A549 (cell line): ENCODE measurements around the gene TNFSF11. TPM values are rescaled to one million over a fixed set of nuclear protein-coding genes. Genes with fewer than 3 reads are reported as not detected.

Source experiments
- ATAC-seq, 2 experiments: fragments of 200-7000 bp in 1 of 2; fragments of >200 bp in 1 of 2; cut with Nextera tagmentation in 1 of 2; cut with Tn5 transposase in 1 of 2; 3 replicates each; pipeline versions ENCODE4 v1.8.0 to v1.9.1; 2018 to 2020; ENCODE audit warnings: mild to moderate bottlenecking in 1 of 2, moderate library complexity in 1 of 2
- CTCF ChIA-PET: fragments of 300-600 bp; sonication (Branson Sonifier 250); formaldehyde crosslinking; extraction: SDS; loops from one replicate; lab custom pipeline; 2021; ENCODE audit warnings: antibody characterized with exemption, inconsistent platforms; lab: Yijun Ruan, JAX
- POLR2A ChIA-PET: fragments of 350-600 bp; formaldehyde crosslinking; extraction: SDS; loops from one replicate; lab custom pipeline; 2021; ENCODE audit warnings: antibody characterized with exemption, inconsistent platforms; lab: Yijun Ruan, JAX
- DNase-seq, 2 experiments: peaks; one replicate each; pipeline versions ENCODE4 v3.0.0 to v3.0.0-alpha.2; 2011 to 2016; ENCODE audit warnings: low read depth in 1 of 2, low spot score in 1 of 2
- FAIRE-seq: peaks from 2 replicates; lab custom pipeline; 2011; peaks lifted over from hg19 to GRCh38; lab: Jason Lieb, UNC
- H3K27ac ChIP-seq, 2 experiments: fragments of >200 bp; sonication (Bioruptor Twin); formaldehyde crosslinking; 3 replicates each; pipeline ENCODE4 v1.5.1; 2016 to 2017
- H3K4me1 ChIP-seq: fragments of >200 bp; sonication (Bioruptor Twin); formaldehyde crosslinking; 3 replicates; pipeline ENCODE4 v1.6.1; 2016
- H3K4me2 ChIP-seq: fragments of >200 bp; sonication (Bioruptor Twin); formaldehyde crosslinking; 3 replicates; pipeline ENCODE4 v1.6.1; 2016
- H3K4me3 ChIP-seq: fragments of >200 bp; sonication (Bioruptor Twin); formaldehyde crosslinking; 3 replicates; pipeline ENCODE4 v1.5.1; 2016
- H3K9me3 ChIP-seq: fragments of >200 bp; sonication (Bioruptor Twin); formaldehyde crosslinking; 3 replicates; pipeline ENCODE4 v1.6.1; 2016
- ATOH8 ChIP-seq: fragments of 250-450 bp; sonication (Bioruptor Pico); IDR thresholded peaks from 2 replicates; pipeline ENCODE4 v1.5.0; 2020; ENCODE audit warnings: low read depth, mild to moderate bottlenecking, moderate library complexity
- BCL3 ChIP-seq: fragments of >200 bp; sonication (Bioruptor Twin); formaldehyde crosslinking; IDR thresholded peaks from 3 replicates; pipeline ENCODE4 v1.6.1; 2016
- EHF ChIP-seq: fragments of 250-450 bp; sonication (Bioruptor Pico); IDR thresholded peaks from 2 replicates; pipeline ENCODE4 v1.5.0; 2020; ENCODE audit warnings: mild to moderate bottlenecking
- FOXS1 ChIP-seq: fragments of 250-450 bp; sonication (Bioruptor Pico); IDR thresholded peaks from 2 replicates; pipeline ENCODE4 v1.5.0; 2020; ENCODE audit warnings: mild to moderate bottlenecking, moderate library complexity
- HEYL ChIP-seq: fragments of 250-450 bp; sonication (Bioruptor Pico); IDR thresholded peaks from 2 replicates; pipeline ENCODE4 v1.8.0; 2021; ENCODE audit warnings: mild to moderate bottlenecking, moderate library complexity
- HOXA7 ChIP-seq: fragments of 250-450 bp; sonication (Bioruptor Pico); IDR thresholded peaks from 2 replicates; pipeline ENCODE4 v1.5.0; 2020; ENCODE audit warnings: mild to moderate bottlenecking, moderate library complexity
- JUNB ChIP-seq: fragments of >200 bp; sonication (Bioruptor Twin); formaldehyde crosslinking; IDR thresholded peaks from 2 replicates; pipeline ENCODE4 v1.6.1; 2016
- KDM1A ChIP-seq: fragments of 200-600 bp; sonication (generic); IDR thresholded peaks from 2 replicates; pipeline ENCODE4 v1.6.1; 2016; ENCODE audit warnings: low read depth, mild to moderate bottlenecking
- MYC ChIP-seq: IDR thresholded peaks from 2 replicates; pipeline ENCODE4 v1.6.1; 2012; ENCODE audit warnings: mild to moderate bottlenecking, inconsistent platforms, low read length, improper control_type of control experiment, borderline replicate concordance
- NFE2L2 ChIP-seq: fragments of 150-350 bp; conservative IDR thresholded peaks from 2 replicates; pipeline ENCODE4 v1.6.1; 2014; ENCODE audit warnings: low read length
- NPAS2 ChIP-seq: fragments of 250-450 bp; sonication (Bioruptor Pico); IDR thresholded peaks from 2 replicates; pipeline ENCODE4 v1.8.0; 2022; ENCODE audit warnings: mild to moderate bottlenecking, moderate library complexity, borderline replicate concordance
- PHF8 ChIP-seq: fragments of 200-600 bp; sonication (generic); IDR thresholded peaks from 2 replicates; pipeline ENCODE4 v1.6.1; 2016; ENCODE audit warnings: low read depth, mild to moderate bottlenecking, antibody characterized with exemption, moderate library complexity, borderline replicate concordance
- RAD21 ChIP-seq, 2 experiments: fragments of >200 bp in 1 of 2; sonication (Bioruptor Twin) in 1 of 2; formaldehyde crosslinking in 1 of 2; IDR thresholded peaks in 1 of 2; conservative IDR thresholded peaks in 1 of 2; 2 replicates in 1 of 2; 3 replicates in 1 of 2; pipeline ENCODE4 v1.6.1; 2012 to 2018; ENCODE audit warnings: inconsistent platforms in 1 of 2
- RARB ChIP-seq: fragments of 250-450 bp; sonication (Bioruptor Pico); IDR thresholded peaks from 2 replicates; pipeline ENCODE4 v1.8.0; 2021; ENCODE audit warnings: mild to moderate bottlenecking, moderate library complexity
- TP53 ChIP-seq: fragments of 250-450 bp; sonication (Bioruptor Pico); IDR thresholded peaks from 2 replicates; pipeline ENCODE4 v1.5.0; 2021; ENCODE audit warnings: mild to moderate bottlenecking, moderate library complexity
- ZC3H11A ChIP-seq: fragments of 450-650 bp; IDR thresholded peaks from 2 replicates; pipeline ENCODE4 v1.6.1; 2014; ENCODE audit warnings: antibody characterized with exemption, mild to moderate bottlenecking
- WGBS: methylation state at CpG from one replicate; pipeline ENCODE4 v1.1.6; 2017; ENCODE audit errors: missing lambda C conversion rate; 5-methylcytosine and 5-hydroxymethylcytosine counted together
- polyA plus RNA-seq, 4 experiments: library from polyadenylated mRNA; depleted of rRNA in 3 of 4; stranded (reverse); fragments of >200 nt; fragmentation: RNase III in 1 of 4; extraction: RNeasy Plus Mini Kit Qiagen cat#74134 plus additional on column Dnase treatment in 1 of 4; gene quantifications; 2 replicates in 3 of 4; 3 replicates in 1 of 4; pipeline ENCODE4 v1.2.3, GENCODE V29; 2011 to 2017
- TF ChIP-seq, protein P1 (sequence below): IDR thresholded peaks from 2 replicates; pipeline ENCODE4 v1.6.1; 2012; ENCODE audit warnings: low read depth, borderline replicate concordance
- TF ChIP-seq, protein P2 (sequence below): fragments of 200-600 bp; sonication (generic); IDR thresholded peaks from 2 replicates; pipeline ENCODE4 v1.6.1; 2016; ENCODE audit warnings: antibody characterized with exemption, mild to moderate bottlenecking, moderate library complexity
- TF ChIP-seq, protein P3 (sequence below): fragments of 250-450 bp; sonication (Bioruptor Pico); IDR thresholded peaks from 2 replicates; pipeline ENCODE4 v1.5.0; 2021; ENCODE audit warnings: mild to moderate bottlenecking, moderate library complexity, borderline replicate concordance

TNFSF11 gene
- polyA plus RNA-seq, 2 of the 4 experiments (the other 2 are of a cell fraction), result not detected

DNA sequence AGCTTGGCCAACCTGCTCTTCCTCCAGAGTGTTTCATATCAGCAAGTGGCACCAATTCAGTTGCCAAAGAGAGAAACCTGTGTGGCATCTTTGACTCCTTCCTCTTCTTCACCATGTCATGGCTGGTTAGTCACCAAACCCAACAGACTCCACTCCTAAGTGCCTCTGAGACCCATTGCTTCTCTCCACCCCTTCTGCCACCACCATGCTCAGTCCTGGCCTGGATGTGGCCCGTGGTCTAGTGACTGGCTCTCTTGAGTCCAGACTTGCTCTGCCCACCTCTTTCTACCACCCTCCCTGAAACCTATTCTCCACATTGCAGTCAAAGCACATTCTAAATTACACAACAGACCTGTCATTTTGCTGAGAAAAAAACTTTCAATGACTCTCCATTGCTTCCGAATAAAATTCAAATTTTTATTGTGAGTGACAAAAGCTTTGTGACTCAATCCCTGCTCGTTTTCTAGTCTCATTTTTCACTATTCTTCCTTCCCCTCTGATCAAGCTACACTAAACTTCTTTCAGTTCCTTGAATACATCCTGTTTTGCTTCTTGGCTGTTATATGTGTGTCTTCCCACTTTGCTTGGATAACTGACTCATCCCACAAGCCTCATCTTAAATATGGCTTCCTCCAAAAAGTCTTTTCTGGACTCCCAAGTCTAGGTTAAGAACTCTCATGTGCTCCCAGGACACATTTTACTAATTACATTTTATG, 12.0 kb upstream of the TNFSF11 start:
- no peak overlapping the region for H3K27ac ChIP-seq
- POLR2A ChIA-PET, result no interaction called here
- no peak for DNase-seq
- WGBS, result 29% methylated on average over 3 of the region's 3 CpGs
- no peak for ATAC-seq
- H3K4me2 ChIP-seq, result no peak overlapping the region
- no peaks in the 10 kb centered on the region for H3K9me3 ChIP-seq
- H3K4me3 ChIP-seq, result no peak overlapping the region
- CTCF ChIA-PET, result no interaction called here
- no peak for FAIRE-seq
- TF ChIP-seq JUNB, result no peak
- no peak for TF ChIP-seq MYC
- no peak for TF ChIP-seq ZC3H11A
- TF ChIP-seq TP53, result no peak
- TF ChIP-seq HEYL (CRISPR knock-in tag), result no peak
- no peak for TF ChIP-seq ATOH8 (CRISPR knock-in tag)
- no peak for TF ChIP-seq NFE2L2
- TF ChIP-seq HOXA7, result no peak
- no peak for TF ChIP-seq PHF8
- no peak for TF ChIP-seq EHF (CRISPR knock-in tag)
- TF ChIP-seq, protein P1, sequence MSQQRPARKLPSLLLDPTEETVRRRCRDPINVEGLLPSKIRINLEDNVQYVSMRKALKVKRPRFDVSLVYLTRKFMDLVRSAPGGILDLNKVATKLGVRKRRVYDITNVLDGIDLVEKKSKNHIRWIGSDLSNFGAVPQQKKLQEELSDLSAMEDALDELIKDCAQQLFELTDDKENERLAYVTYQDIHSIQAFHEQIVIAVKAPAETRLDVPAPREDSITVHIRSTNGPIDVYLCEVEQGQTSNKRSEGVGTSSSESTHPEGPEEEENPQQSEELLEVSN, result no peak
- TF ChIP-seq RARB (CRISPR knock-in tag), result no peak
- TF ChIP-seq, protein P2, sequence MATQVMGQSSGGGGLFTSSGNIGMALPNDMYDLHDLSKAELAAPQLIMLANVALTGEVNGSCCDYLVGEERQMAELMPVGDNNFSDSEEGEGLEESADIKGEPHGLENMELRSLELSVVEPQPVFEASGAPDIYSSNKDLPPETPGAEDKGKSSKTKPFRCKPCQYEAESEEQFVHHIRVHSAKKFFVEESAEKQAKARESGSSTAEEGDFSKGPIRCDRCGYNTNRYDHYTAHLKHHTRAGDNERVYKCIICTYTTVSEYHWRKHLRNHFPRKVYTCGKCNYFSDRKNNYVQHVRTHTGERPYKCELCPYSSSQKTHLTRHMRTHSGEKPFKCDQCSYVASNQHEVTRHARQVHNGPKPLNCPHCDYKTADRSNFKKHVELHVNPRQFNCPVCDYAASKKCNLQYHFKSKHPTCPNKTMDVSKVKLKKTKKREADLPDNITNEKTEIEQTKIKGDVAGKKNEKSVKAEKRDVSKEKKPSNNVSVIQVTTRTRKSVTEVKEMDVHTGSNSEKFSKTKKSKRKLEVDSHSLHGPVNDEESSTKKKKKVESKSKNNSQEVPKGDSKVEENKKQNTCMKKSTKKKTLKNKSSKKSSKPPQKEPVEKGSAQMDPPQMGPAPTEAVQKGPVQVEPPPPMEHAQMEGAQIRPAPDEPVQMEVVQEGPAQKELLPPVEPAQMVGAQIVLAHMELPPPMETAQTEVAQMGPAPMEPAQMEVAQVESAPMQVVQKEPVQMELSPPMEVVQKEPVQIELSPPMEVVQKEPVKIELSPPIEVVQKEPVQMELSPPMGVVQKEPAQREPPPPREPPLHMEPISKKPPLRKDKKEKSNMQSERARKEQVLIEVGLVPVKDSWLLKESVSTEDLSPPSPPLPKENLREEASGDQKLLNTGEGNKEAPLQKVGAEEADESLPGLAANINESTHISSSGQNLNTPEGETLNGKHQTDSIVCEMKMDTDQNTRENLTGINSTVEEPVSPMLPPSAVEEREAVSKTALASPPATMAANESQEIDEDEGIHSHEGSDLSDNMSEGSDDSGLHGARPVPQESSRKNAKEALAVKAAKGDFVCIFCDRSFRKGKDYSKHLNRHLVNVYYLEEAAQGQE, result no peak
- TF ChIP-seq, protein P3, sequence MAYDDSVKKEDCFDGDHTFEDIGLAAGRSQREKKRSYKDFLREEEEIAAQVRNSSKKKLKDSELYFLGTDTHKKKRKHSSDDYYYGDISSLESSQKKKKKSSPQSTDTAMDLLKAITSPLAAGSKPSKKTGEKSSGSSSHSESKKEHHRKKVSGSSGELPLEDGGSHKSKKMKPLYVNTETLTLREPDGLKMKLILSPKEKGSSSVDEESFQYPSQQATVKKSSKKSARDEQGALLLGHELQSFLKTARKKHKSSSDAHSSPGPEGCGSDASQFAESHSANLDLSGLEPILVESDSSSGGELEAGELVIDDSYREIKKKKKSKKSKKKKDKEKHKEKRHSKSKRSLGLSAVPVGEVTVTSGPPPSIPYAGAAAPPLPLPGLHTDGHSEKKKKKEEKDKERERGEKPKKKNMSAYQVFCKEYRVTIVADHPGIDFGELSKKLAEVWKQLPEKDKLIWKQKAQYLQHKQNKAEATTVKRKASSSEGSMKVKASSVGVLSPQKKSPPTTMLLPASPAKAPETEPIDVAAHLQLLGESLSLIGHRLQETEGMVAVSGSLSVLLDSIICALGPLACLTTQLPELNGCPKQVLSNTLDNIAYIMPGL, result no peak
- TF ChIP-seq FOXS1 (CRISPR knock-in tag), result no peak
- TF ChIP-seq KDM1A, result no peak
- TF ChIP-seq RAD21 (conservative IDR thresholded peaks at IDR 0.05 in 1 of 2, IDR thresholded peaks at IDR 0.05 in 1 of 2), result no peak
- TF ChIP-seq BCL3, result no peak
- TF ChIP-seq NPAS2, result no peak
- H3K4me1 ChIP-seq, result no peaks in the 10 kb centered on the region
